Ishikawa (cell line): ENCODE results near the gene CAMLG.
A peak's percentile ranks its signal among the peaks of the same experiment; 100 is the strongest.

Experiments used
- CEBPB ChIP-seq: IDR thresholded peaks from 2 replicates; pipeline ENCODE4 v1.6.1; 2012
- CREB1 ChIP-seq: IDR thresholded peaks from 2 replicates; pipeline ENCODE4 v1.6.1; 2012; ENCODE audit warnings: low read depth
- EGR1 ChIP-seq: IDR thresholded peaks from 2 replicates; pipeline ENCODE4 v1.6.1; 2012
- EP300 ChIP-seq: IDR thresholded peaks from 2 replicates; pipeline ENCODE4 v1.6.1; 2012; ENCODE audit warnings: borderline replicate concordance
- FOXM1 ChIP-seq: IDR thresholded peaks from 2 replicates; pipeline ENCODE4 v1.6.1; 2012; ENCODE audit warnings: low read depth, borderline replicate concordance
- MAX ChIP-seq: IDR thresholded peaks from 2 replicates; pipeline ENCODE4 v1.6.1; 2012
- NFIC ChIP-seq: IDR thresholded peaks from 2 replicates; pipeline ENCODE4 v1.6.1; 2012
- RAD21 ChIP-seq: IDR thresholded peaks from 2 replicates; pipeline ENCODE4 v1.6.1; 2012; ENCODE audit warnings: low read depth
- REST ChIP-seq: IDR thresholded peaks from 2 replicates; pipeline ENCODE4 v1.6.1; 2012; ENCODE audit warnings: low read depth, mild to moderate bottlenecking
- TAF1 ChIP-seq: IDR thresholded peaks from 2 replicates; pipeline ENCODE4 v1.6.1; 2012; ENCODE audit warnings: low read depth, mild to moderate bottlenecking
- TCF12 ChIP-seq: IDR thresholded peaks from 2 replicates; pipeline ENCODE4 v1.6.1; 2012; ENCODE audit warnings: low read depth
- TEAD4 ChIP-seq: IDR thresholded peaks from 2 replicates; pipeline ENCODE4 v1.6.1; 2012
- YY1 ChIP-seq: IDR thresholded peaks from 2 replicates; pipeline ENCODE4 v1.6.1; 2012; ENCODE audit warnings: low read depth
- ZBTB7A ChIP-seq: IDR thresholded peaks from 2 replicates; pipeline ENCODE4 v1.6.1; 2012; ENCODE audit warnings: low read depth
- TF ChIP-seq, protein P1 (sequence below): IDR thresholded peaks from 2 replicates; pipeline ENCODE4 v1.6.1; 2012

CAMLG gene

DNA sequence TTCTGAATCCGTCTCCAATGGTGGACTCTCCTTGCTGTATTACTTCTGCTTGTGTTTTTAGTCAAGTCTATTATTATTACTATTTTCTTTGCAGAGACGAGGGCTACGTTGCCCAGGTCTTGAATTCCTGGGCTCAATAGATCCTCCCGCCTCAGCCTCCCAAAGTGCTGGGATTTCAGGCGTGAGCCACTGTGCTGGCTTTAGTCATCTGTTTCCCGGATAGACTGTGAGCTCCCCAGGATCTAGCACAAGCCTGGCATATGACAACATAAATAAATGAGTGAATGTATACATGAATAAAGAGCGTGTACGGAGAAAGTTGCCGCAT lies 19.8 kb downstream of the CAMLG start:
- TF ChIP-seq CREB1 (no peak), TAF1 (no peak), EGR1 (no peak), CEBPB (no peak), ZBTB7A (no peak), NFIC (no peak), EP300 (no peak), MAX (no peak), FOXM1 (no peak)
- TF ChIP-seq, protein P1, sequence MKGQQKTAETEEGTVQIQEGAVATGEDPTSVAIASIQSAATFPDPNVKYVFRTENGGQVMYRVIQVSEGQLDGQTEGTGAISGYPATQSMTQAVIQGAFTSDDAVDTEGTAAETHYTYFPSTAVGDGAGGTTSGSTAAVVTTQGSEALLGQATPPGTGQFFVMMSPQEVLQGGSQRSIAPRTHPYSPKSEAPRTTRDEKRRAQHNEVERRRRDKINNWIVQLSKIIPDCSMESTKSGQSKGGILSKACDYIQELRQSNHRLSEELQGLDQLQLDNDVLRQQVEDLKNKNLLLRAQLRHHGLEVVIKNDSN: no peak

DNA sequence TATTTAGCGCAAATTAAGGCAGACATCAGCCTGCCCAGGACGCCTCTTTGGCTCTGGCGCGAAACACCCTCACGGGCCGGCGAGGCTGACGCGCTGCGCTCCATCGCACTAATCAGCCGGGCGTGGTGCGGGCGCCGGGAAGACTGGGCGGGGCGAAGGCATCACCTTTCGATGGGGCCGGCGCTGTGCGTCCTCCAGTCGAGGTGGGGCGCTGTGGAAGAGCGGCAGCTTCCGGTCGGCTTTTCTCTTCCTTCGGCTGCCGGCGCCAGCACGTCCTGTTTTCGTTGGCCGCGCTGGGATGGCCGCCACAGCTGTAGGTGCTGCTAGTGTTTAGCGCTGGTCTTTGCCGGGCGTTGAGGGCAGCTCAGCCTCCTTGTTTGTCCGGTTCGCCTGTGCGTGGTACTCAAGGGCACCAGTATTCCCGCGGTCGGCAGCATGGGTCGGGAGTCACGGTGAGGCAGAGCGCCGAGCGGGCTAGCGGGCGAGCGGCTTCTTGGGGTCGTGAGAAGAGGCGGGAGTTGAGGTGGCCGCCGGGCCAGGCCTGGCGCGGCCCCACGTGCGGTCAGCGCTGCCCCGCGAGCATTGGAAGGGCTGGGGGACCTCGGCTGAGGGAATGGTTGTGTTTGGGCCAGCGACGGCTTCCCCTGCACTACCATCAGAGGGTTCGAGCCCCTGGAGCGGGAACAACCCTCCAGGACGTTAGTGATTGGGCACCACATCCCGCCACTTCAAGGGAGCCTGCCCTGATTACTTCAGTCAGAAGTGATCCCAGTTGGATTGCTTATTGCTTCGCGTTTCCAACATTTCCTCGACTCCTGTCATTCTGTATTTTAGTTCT lies 20.4 kb downstream of the CAMLG start, which contains the start of gene DDX46:
DDX46 (plus strand) TSS at position 276 of the 838 bp plus-strand sequence; CDS start at position 436, 160 bp downstream.
- TF ChIP-seq, protein P1: peak; percentile 48
- TF ChIP-seq EP300 (0 out of 2 replicates have a peak, but pooled peaks have one; percentile 30), RAD21 (no peak; the same call in 1 of the 2 replicates), EGR1 (peak; percentile 58; the same call in 1 of the 2 replicates), TEAD4 (peak; percentile 40; the same call in 1 of the 2 replicates), TAF1 (peak; percentile 98), TCF12 (peak; percentile 84), FOXM1 (no peak), YY1 (peak; percentile 96), MAX (peak; percentile 88), CREB1 (no peak), ZBTB7A (no peak), NFIC (peak; percentile 40; the same call in 1 of the 2 replicates), CEBPB (no peak)

- TF ChIP-seq CEBPB (peak; percentile 55; the same call in 1 of the 2 replicates), TEAD4 (peak; percentile 11; the same call in 1 of the 2 replicates)
Measured at GRCh38 chr5:134767528-134768291, 29.4 kb downstream of the CAMLG start.

DNA sequence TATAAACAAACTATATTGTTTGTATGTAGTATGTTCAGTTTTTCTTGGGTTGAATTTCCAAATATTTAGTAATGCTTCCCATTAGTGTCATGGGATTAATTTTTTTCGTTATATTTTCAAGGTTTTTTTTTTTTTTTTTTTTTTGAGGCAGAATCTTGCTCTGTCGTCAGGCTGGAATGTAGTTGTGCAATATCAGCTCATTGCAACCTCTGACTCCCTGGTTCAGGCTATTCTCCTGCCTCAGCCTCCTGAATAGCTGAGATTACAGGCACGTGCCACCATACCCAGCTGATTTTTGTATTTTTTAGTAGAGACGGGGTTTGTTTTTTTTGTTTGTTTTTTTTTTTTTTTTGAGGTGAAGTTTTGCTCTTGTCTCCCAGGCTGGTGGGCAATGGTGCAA lies 30.9 kb downstream of the CAMLG start:
- TF ChIP-seq CEBPB (peak; percentile 76), TEAD4 (0 out of 2 replicates have a peak, but pooled peaks have one; percentile 24), TAF1 (no peak)

- TF ChIP-seq REST (no peak), NFIC (no peak), TCF12 (no peak), EGR1 (no peak), CEBPB (no peak)
Measured at GRCh38 chr5:134772461-134773125, 34.2 kb downstream of the CAMLG start.

DNA sequence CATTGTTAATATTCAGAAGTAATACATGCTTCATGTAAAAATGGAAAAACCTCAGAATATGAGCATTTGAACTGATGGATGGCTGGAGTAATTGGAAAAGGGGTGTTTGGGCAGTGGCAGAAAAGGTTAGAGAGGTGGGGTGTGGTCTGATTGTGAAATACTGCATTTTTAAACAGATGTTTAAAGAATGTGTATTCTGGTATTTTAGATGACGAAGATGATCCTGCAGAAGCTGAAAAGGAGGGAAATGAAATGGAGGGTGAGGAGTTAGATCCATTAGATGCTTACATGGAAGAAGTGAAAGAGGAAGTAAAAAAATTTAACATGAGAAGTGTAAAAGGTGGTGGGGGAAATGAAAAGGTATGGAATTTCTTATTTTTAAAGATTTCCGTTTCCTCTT lies 39.0 kb downstream of the CAMLG start:
- TF ChIP-seq EP300 (no peak), FOXM1 (no peak), CREB1 (no peak), MAX (no peak), YY1 (no peak), REST (no peak), CEBPB (no peak), RAD21 (no peak), ZBTB7A (no peak), TEAD4 (no peak), NFIC (no peak), EGR1 (no peak), TCF12 (no peak), TAF1 (no peak)
- TF ChIP-seq, protein P1: no peak
